ENCODE results near the gene TEX26.

DNA sequence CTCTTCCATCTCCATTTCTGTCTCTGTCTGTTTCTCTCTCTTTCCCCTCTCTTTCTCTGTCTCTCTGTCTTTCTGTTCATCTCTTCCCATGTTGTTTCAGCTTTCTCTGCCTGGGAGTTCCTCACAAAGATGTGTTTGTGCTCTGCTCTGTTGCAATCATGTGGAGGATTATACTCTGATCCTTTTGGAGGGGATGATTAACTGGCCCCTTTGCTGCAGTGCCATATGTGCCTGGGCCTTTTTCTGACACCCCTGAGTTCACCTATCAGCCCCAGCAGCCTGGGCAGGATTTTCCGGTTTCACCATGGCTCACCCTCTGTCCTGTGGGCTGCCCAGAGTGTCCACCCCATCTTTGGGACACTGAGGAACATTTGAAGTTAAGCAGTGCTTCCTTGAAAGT lies 9.0 kb upstream of the TEX26 start:
- TF ChIP-seq, protein P1, sequence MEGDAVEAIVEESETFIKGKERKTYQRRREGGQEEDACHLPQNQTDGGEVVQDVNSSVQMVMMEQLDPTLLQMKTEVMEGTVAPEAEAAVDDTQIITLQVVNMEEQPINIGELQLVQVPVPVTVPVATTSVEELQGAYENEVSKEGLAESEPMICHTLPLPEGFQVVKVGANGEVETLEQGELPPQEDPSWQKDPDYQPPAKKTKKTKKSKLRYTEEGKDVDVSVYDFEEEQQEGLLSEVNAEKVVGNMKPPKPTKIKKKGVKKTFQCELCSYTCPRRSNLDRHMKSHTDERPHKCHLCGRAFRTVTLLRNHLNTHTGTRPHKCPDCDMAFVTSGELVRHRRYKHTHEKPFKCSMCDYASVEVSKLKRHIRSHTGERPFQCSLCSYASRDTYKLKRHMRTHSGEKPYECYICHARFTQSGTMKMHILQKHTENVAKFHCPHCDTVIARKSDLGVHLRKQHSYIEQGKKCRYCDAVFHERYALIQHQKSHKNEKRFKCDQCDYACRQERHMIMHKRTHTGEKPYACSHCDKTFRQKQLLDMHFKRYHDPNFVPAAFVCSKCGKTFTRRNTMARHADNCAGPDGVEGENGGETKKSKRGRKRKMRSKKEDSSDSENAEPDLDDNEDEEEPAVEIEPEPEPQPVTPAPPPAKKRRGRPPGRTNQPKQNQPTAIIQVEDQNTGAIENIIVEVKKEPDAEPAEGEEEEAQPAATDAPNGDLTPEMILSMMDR (IDR thresholded peaks at IDR 0.05; ENCODE audit: insufficient read depth, low read length) = no peak
- no peak for TF ChIP-seq GABPA (IDR thresholded peaks at IDR 0.05; ENCODE audit: low read depth)

Data from HL-60 (cell line).